MCF 10A (cell line): ENCODE measurements around the gene AGBL4. TPM values are rescaled to one million over a fixed set of nuclear protein-coding genes. Genes with fewer than 3 reads are reported as not detected.

Experiments used
- BruUV-seq: library from RNA; stranded (reverse); fragments of 400-500 nt; replicated peaks from 2 replicates; lab custom pipeline; 2021; lab: Mats Ljungman, UMichigan
- CTCF ChIA-PET: fragments of 300-600 bp; sonication (Branson Sonifier 250); formaldehyde crosslinking; extraction: SDS; loops from one replicate; lab custom pipeline; 2021; ENCODE audit warnings: antibody characterized with exemption, inconsistent platforms; lab: Yijun Ruan, JAX
- POLR2A ChIA-PET: fragments of 300-600, 350-650 bp; sonication (Branson Sonifier 250); formaldehyde crosslinking; extraction: SDS; loops from one replicate; lab custom pipeline; 2020; ENCODE audit warnings: antibody characterized with exemption, inconsistent platforms; lab: Yijun Ruan, JAX
- DNase-seq: peaks from one replicate; pipeline ENCODE4 v3.0.0-alpha.2; 2018; ENCODE audit not compliant: unreplicated experiment
- H3K27ac Mint-ChIP-seq: one replicate; pipeline ENCODE4 v1.8.0; 2022; ENCODE audit warnings: mild to moderate bottlenecking, low read depth, mixed read lengths; ENCODE audit not compliant: unreplicated experiment
- H3K27me3 Mint-ChIP-seq: one replicate; pipeline ENCODE4 v1.8.0; 2022; ENCODE audit warnings: mixed read lengths; ENCODE audit not compliant: insufficient read depth, unreplicated experiment
- H3K36me3 Mint-ChIP-seq: one replicate; pipeline ENCODE4 v1.8.0; 2022; ENCODE audit warnings: mild to moderate bottlenecking, moderate library complexity, mixed read lengths; ENCODE audit not compliant: insufficient read depth, unreplicated experiment
- H3K4me1 Mint-ChIP-seq: one replicate; pipeline ENCODE4 v1.8.0; 2022; ENCODE audit warnings: mixed read lengths; ENCODE audit not compliant: insufficient read depth, unreplicated experiment
- H3K4me3 Mint-ChIP-seq: one replicate; pipeline ENCODE4 v1.8.0; 2022; ENCODE audit warnings: mild to moderate bottlenecking, moderate library complexity, mixed read lengths; ENCODE audit not compliant: unreplicated experiment
- H3K9me3 Mint-ChIP-seq: one replicate; pipeline ENCODE4 v1.8.0; 2022; ENCODE audit warnings: mixed read lengths; ENCODE audit not compliant: unreplicated experiment
- CTCF ChIP-seq: fragments of 200-600 bp; IDR thresholded peaks from one replicate; pipeline ENCODE4 v1.8.0; 2022; ENCODE audit warnings: antibody characterized with exemption, mild to moderate bottlenecking; ENCODE audit not compliant: unreplicated experiment
- intact Hi-C: fragments of 100-400 bp; cut with micrococcal nuclease; formaldehyde crosslinking; loops from 2 replicates; pipeline ENCODE4 v1.14.1; 2022
- total RNA-seq: library from RNA; stranded (reverse); gene quantifications from 2 replicates; pipeline ENCODE4 v1.2.3, GENCODE V29; 2022

AGBL4 gene
- total RNA-seq, 1 experiment from 2014 or later: not detected

GRCh38 chr1:48701445-48701844 is 1322.3 kb downstream of the AGBL4 start:
- no peak for DNase-seq
- Mint-ChIP-seq H3K4me3 (no peak overlapping the region), H3K36me3 (no peaks in the 10 kb centered on the region), H3K27ac (no peak overlapping the region), H3K9me3 (no peaks in the 10 kb centered on the region), H3K4me1 (no peaks in the 10 kb centered on the region), H3K27me3 (no peaks in the 10 kb centered on the region)
- BruUV-seq: no TSS peak
- POLR2A ChIA-PET: interaction anchor here (0.9 kb wide), 1 partner anchor 155 kb away, joined by 3 read pairs; no protein-coding TSS in a partner anchor
- TF ChIP-seq CTCF: no peak
- intact Hi-C loops: no loop called here
- CTCF ChIA-PET: no interaction called here

- no peak overlapping the region for H3K27ac Mint-ChIP-seq
- H3K4me1 Mint-ChIP-seq: peaks cover 10% of the 10 kb centered on the region
- BruUV-seq: no TSS peak
- H3K4me3 Mint-ChIP-seq: no peak overlapping the region
- no peaks in the 10 kb centered on the region for H3K36me3 Mint-ChIP-seq
- peak; percentile 68 for DNase-seq
- CTCF ChIA-PET: interaction anchor here (0.5 to 8.4 kb wide), 58 partner anchors 7 to 691 kb away, joined by 3 to 159 read pairs (median 4); no protein-coding TSS in a partner anchor
- POLR2A ChIA-PET: interaction anchor here (1.3 kb wide), 1 partner anchor 9 kb away, joined by 3 read pairs; no protein-coding TSS in a partner anchor
- peaks cover 16% of the 10 kb centered on the region for H3K27me3 Mint-ChIP-seq
- peak; percentile 81 for TF ChIP-seq CTCF
- intact Hi-C loops: loop anchor here (1.0 to 10.0 kb wide), 3 partner anchors 125 to 592 kb away; no protein-coding TSS in a partner anchor
- H3K9me3 Mint-ChIP-seq: no peaks in the 10 kb centered on the region
These were observed 1326.6 kb downstream of the AGBL4 start for GRCh38 chr1:48697066-48697707.

GRCh38 chr1:48695161-48695560 is 1328.6 kb downstream of the AGBL4 start:
- H3K36me3 Mint-ChIP-seq: no peaks in the 10 kb centered on the region
- H3K27ac Mint-ChIP-seq: no peak overlapping the region
- no peak for TF ChIP-seq CTCF
- BruUV-seq: no TSS peak
- H3K4me3 Mint-ChIP-seq: no peak overlapping the region
- no peak for DNase-seq
- CTCF ChIA-PET: interaction anchor here (0.7 to 8.4 kb wide), 8 partner anchors 9 to 197 kb away, joined by 3 to 159 read pairs (median 6); no protein-coding TSS in a partner anchor
- H3K4me1 Mint-ChIP-seq: peaks cover 10% of the 10 kb centered on the region
- intact Hi-C loops: loop anchor here (10.0 kb wide), 1 partner anchor 590 kb away; no protein-coding TSS in a partner anchor
- POLR2A ChIA-PET: no interaction called here
- peaks cover 26% of the 10 kb centered on the region for H3K27me3 Mint-ChIP-seq
- H3K9me3 Mint-ChIP-seq: no peaks in the 10 kb centered on the region

GRCh38 chr1:48693674-48694320 is 1330.0 kb downstream of the AGBL4 start:
- H3K27ac Mint-ChIP-seq: peak overlapping the region; percentile 39
- no peak overlapping the region for H3K4me3 Mint-ChIP-seq
- BruUV-seq: no TSS peak
- CTCF ChIA-PET: interaction anchor here (0.6 to 8.4 kb wide), 5 partner anchors 10 to 1972 kb away, joined by 3 to 159 read pairs (median 3); no protein-coding TSS in a partner anchor
- no peak for TF ChIP-seq CTCF
- H3K9me3 Mint-ChIP-seq: no peaks in the 10 kb centered on the region
- peaks cover 10% of the 10 kb centered on the region for H3K4me1 Mint-ChIP-seq
- POLR2A ChIA-PET: no interaction called here
- peaks cover 26% of the 10 kb centered on the region for H3K27me3 Mint-ChIP-seq
- DNase-seq: peak; percentile 22
- H3K36me3 Mint-ChIP-seq: no peaks in the 10 kb centered on the region
- intact Hi-C loops: loop anchor here (10.0 kb wide), 1 partner anchor 589 kb away; no protein-coding TSS in a partner anchor
